Osteocyte (in vitro differentiated cells): Measurements from ENCODE around the gene GPR39. TPM values are rescaled to one million over a fixed set of nuclear protein-coding genes. Genes with fewer than 3 reads are reported as not detected.

Source experiments
- DNase-seq: peaks from one replicate; pipeline ENCODE4 v3.0.0; 2021; ENCODE audit warnings: mixed read lengths; ENCODE audit not compliant: unreplicated experiment; ENCODE audit errors: extremely low spot score
- H3K27ac Mint-ChIP-seq: one replicate; pipeline ENCODE4 v1.8.0; 2021; ENCODE audit warnings: mild to moderate bottlenecking, mixed read lengths; ENCODE audit not compliant: unreplicated experiment
- H3K27me3 Mint-ChIP-seq: one replicate; pipeline ENCODE4 v1.8.0; 2021; ENCODE audit warnings: mixed read lengths; ENCODE audit not compliant: unreplicated experiment
- H3K36me3 Mint-ChIP-seq: one replicate; pipeline ENCODE4 v1.8.0; 2021; ENCODE audit warnings: mixed read lengths; ENCODE audit not compliant: unreplicated experiment
- H3K4me1 Mint-ChIP-seq: one replicate; pipeline ENCODE4 v1.8.0; 2021; ENCODE audit warnings: mixed read lengths; ENCODE audit not compliant: unreplicated experiment
- H3K4me3 Mint-ChIP-seq: one replicate; pipeline ENCODE4 v1.8.0; 2021; ENCODE audit warnings: mild to moderate bottlenecking, moderate library complexity, mixed read lengths; ENCODE audit not compliant: unreplicated experiment
- H3K9me3 Mint-ChIP-seq: one replicate; pipeline ENCODE4 v1.8.0; 2021; ENCODE audit warnings: mixed read lengths; ENCODE audit not compliant: unreplicated experiment
- total RNA-seq: library from RNA; stranded (reverse); gene quantifications from 2 replicates; pipeline ENCODE4 v1.2.1, GENCODE V29; 2021
- TF ChIP-seq, protein P1 (sequence below): fragments of 200-600 bp; sonication (generic); IDR thresholded peaks from 2 replicates; pipeline ENCODE4 v1.5.0; 2021; ENCODE audit warnings: antibody characterized with exemption, mild to moderate bottlenecking, moderate library complexity

The GPR39 gene
- total RNA-seq, 1 donor from 2014 or later = 0.21 TPM

DNA sequence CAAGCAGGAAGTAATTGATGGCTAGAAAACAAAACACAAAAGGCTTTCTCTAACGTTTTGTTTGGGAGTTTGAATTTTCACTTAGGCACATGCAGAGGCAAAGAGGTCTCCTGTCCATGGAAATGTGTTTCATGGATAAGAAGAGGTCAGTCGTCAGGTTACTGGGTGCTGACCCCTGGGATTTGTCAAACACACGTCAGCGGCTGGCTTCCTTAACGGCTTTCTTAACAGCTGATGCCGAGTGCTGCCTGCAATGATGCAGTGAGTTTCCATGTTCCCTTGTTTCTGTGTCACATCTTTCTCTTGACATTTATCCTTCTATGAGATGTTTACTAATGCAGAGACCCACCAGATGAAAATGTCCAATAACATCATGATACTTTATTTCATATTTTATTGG lies 31.7 kb downstream of the GPR39 start:
- Mint-ChIP-seq H3K4me1 (no peaks in the 10 kb centered on the region), H3K27ac (no peak overlapping the region), H3K36me3 (no peaks in the 10 kb centered on the region), H3K27me3 (peaks cover 6% of the 10 kb centered on the region), H3K9me3 (no peaks in the 10 kb centered on the region), H3K4me3 (no peak overlapping the region)
- no peak for DNase-seq
- TF ChIP-seq, protein P1, sequence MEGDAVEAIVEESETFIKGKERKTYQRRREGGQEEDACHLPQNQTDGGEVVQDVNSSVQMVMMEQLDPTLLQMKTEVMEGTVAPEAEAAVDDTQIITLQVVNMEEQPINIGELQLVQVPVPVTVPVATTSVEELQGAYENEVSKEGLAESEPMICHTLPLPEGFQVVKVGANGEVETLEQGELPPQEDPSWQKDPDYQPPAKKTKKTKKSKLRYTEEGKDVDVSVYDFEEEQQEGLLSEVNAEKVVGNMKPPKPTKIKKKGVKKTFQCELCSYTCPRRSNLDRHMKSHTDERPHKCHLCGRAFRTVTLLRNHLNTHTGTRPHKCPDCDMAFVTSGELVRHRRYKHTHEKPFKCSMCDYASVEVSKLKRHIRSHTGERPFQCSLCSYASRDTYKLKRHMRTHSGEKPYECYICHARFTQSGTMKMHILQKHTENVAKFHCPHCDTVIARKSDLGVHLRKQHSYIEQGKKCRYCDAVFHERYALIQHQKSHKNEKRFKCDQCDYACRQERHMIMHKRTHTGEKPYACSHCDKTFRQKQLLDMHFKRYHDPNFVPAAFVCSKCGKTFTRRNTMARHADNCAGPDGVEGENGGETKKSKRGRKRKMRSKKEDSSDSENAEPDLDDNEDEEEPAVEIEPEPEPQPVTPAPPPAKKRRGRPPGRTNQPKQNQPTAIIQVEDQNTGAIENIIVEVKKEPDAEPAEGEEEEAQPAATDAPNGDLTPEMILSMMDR = no peak

DNA sequence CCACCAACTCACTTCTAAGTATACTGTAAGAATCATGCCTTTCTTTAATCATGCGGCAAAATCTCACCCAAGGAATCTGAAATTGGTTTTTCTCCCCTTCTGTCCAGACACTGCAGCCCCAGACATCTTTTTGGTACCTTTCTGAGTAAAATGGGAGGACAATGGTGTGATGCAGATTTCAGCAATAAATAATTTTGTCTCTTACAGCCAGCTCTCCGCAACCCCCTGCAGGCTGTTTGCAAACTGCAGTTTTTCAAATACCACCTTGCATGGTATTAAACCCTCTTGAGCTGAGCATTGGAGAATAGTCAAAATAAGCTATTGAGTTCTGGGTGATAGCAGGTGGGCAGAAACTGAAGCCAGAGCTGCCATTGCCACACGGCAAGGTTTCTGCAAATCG lies 32.2 kb downstream of the GPR39 start:
- Mint-ChIP-seq H3K27ac (no peak overlapping the region), H3K9me3 (no peaks in the 10 kb centered on the region), H3K4me1 (no peaks in the 10 kb centered on the region), H3K4me3 (no peak overlapping the region), H3K27me3 (peaks cover 6% of the 10 kb centered on the region), H3K36me3 (no peaks in the 10 kb centered on the region)
- no peak for DNase-seq
- TF ChIP-seq, protein P1 = peak; percentile 70

DNA sequence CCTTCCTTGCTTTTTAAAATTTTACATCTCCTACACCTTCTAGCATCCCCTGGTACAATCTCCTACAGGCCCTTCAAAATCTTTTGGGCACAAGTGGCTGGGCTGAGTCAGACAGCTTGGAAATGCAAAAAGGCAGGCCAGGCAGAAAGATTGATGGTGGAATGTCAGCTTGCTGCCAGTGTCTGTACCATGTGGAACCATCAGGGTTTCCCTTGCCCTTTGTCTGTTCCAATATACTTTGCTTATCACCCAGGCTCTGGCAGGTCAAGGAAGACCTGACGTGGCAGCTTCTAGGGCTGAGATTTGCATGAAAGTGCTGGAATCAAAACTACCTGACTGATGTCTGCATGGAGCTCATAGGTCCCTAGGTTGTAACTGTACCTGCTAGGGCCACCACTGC lies 33.3 kb downstream of the GPR39 start:
- Mint-ChIP-seq H3K4me3 (no peak overlapping the region), H3K9me3 (no peaks in the 10 kb centered on the region), H3K27me3 (peaks cover 6% of the 10 kb centered on the region), H3K27ac (no peak overlapping the region), H3K36me3 (no peaks in the 10 kb centered on the region), H3K4me1 (no peaks in the 10 kb centered on the region)
- DNase-seq = no peak
- TF ChIP-seq, protein P1 = no peak

DNA sequence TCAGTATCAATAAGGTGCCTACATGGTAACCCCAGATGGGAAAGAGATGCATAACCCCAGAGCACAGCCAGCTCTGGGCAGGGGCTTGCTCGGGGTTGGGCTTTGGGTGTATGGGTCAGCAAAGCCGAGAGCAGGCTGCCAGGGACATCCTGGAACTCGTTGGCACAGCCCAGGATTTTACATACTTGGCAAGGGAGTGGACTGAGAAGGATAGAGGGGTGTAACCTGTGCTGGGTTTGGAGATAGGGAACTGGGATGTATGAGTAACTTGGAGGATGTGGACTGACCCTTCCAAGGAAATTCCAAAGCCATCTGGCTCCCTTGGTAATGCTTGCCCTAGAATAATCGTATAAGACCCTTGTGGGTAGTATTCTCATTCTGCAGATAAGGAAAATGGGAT lies 44.2 kb downstream of the GPR39 start:
- no peaks in the 10 kb centered on the region for H3K4me1 Mint-ChIP-seq
- H3K27me3 Mint-ChIP-seq = peaks cover 10% of the 10 kb centered on the region
- H3K9me3 Mint-ChIP-seq = peaks cover 31% of the 10 kb centered on the region
- no peak overlapping the region for H3K27ac Mint-ChIP-seq
- no peak for DNase-seq
- no peaks in the 10 kb centered on the region for H3K36me3 Mint-ChIP-seq
- H3K4me3 Mint-ChIP-seq = no peak overlapping the region
- TF ChIP-seq, protein P1 = no peak

DNA sequence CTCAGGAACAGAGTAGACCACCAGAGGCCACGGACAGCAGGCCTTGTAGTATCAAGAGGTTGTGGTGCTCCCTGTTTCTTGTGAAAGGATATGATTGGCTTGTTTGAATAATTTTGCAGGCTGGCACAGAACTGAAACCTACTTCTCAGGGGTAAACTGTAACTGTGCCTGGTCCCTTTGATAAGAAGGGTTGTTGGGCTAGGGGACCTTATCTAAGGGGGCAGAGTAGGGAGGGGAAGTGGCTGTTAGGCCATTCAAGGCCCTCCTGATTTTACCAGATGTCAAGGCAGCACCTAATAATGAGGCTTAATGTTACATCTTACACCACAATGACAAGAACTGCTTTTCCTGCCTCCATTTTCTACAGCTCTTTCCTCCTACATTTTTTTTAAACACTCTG lies 45.6 kb downstream of the GPR39 start:
- no peak overlapping the region for H3K27ac Mint-ChIP-seq
- peaks cover 30% of the 10 kb centered on the region for H3K9me3 Mint-ChIP-seq

More for the DNA sequence above, 45.6 kb downstream of the GPR39 start:
- TF ChIP-seq, protein P1 = no peak
- Mint-ChIP-seq H3K27me3 (peaks cover 5% of the 10 kb centered on the region), H3K4me1 (no peaks in the 10 kb centered on the region), H3K36me3 (no peaks in the 10 kb centered on the region), H3K4me3 (no peak overlapping the region)
- no peak for DNase-seq
